ENCODE measurements around the gene CEACAM5. TPM values are rescaled to one million over a fixed set of nuclear protein-coding genes. Genes with fewer than 3 reads are reported as not detected.
"Not testable (repeated sequence)": the region's sequence is repeated elsewhere in the genome, so short reads cannot be mapped to it uniquely, and the experiment has no call there.

CEACAM5 gene
- total RNA-seq, 2 experiments from 2014 or later: not detected

DNA sequence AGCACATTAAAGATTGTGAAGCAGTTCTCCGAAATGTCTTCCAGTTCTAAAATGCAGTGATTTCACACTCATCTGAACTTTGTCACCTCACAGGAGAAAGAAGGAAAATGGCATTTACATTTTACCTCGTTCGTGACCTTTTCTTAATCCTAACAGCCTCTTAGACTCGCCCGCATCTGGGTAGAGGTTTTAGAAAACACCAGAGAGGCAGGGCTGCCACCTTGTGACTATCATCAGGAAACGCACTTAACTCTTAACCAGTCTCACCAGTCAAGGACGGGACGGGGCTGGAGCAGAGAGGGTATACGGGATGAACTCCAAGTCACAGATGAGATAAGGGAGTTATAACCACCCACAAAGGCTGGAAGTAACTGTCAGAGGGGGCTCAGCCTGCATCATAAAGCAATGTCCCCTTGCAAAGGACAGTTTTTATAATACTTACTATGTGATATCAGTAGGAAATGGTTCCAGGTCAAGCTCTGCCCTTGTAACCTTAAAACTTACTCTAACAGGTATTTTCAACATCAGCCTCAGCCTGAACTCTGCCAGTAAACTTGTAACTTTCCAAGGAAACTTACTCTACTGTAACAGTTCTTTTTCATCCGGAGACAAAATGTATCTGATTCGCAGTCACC is 38.3 kb downstream of the CEACAM5 start:
- intact Hi-C loops (cut with micrococcal nuclease; ENCODE audit: unreplicated experiment): loop anchor here (1.0 to 5.0 kb wide), 2 partner anchors 40 to 104 kb away; no protein-coding TSS in a partner anchor
- Histone ChIP-seq H3K36me3 (ENCODE audit: insufficient read depth, low read length) (no peaks in the 10 kb centered on the region), H3K9me2 (ENCODE audit: insufficient read depth, low read length) (no peaks in the 10 kb centered on the region), H3K79me2 (ENCODE audit: insufficient read depth, low read depth, low read length) (no peaks in the 10 kb centered on the region), H3K4me1 (ENCODE audit: insufficient read depth, low read length, poor library complexity, severe bottlenecking) (peaks cover 13% of the 10 kb centered on the region), H4K20me1 (ENCODE audit: insufficient read depth, low read length) (no peaks in the 10 kb centered on the region), H3K9me3 (ENCODE audit: low read length) (no peaks in the 10 kb centered on the region), H3K4me2 (ENCODE audit: low read length) (no peak overlapping the region), H3K27ac (ENCODE audit: low read depth, low read length, poor library complexity, severe bottlenecking) (no peak overlapping the region), H3K4me3 (ENCODE audit: low read depth, low read length, poor library complexity, severe bottlenecking) (no peak overlapping the region), H2AFZ (ENCODE audit: low read length) (no peak overlapping the region)
- ChIA-PET CTCF (ENCODE audit: unreplicated experiment) (no interaction called here), POLR2A (no interaction called here)
- BruUV-seq (replicated peaks): no TSS peak
- TF ChIP-seq, protein P1, sequence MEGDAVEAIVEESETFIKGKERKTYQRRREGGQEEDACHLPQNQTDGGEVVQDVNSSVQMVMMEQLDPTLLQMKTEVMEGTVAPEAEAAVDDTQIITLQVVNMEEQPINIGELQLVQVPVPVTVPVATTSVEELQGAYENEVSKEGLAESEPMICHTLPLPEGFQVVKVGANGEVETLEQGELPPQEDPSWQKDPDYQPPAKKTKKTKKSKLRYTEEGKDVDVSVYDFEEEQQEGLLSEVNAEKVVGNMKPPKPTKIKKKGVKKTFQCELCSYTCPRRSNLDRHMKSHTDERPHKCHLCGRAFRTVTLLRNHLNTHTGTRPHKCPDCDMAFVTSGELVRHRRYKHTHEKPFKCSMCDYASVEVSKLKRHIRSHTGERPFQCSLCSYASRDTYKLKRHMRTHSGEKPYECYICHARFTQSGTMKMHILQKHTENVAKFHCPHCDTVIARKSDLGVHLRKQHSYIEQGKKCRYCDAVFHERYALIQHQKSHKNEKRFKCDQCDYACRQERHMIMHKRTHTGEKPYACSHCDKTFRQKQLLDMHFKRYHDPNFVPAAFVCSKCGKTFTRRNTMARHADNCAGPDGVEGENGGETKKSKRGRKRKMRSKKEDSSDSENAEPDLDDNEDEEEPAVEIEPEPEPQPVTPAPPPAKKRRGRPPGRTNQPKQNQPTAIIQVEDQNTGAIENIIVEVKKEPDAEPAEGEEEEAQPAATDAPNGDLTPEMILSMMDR (conservative IDR thresholded peaks at IDR 0.05; ENCODE audit: low read length): peak; percentile 88
- TF ChIP-seq EZH2phosphoT487 (IDR thresholded peaks at IDR 0.05; ENCODE audit: borderline replicate concordance, low read depth, low read length): no peak
- DNase-seq (ENCODE audit: low spot score): peak; percentile 72

DNA sequence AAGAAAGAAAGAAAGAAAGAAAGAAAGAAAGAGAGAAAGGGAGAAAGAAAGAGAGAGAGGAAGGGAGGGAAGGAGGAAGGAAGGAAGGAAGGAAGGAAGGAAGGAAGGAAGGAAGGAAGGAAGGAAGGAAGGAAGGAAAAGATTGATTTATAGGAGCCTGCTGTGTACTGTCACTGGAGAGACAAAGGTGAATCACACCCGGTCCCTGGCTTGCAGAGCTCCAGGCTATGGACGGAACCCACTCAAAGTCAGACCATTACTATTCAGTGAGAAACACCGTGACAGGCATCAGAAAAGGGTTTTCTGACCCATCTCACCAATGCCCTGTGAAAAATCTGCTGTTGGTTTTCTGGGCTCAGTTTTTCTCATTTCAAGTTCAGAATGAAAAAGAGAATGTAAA is 39.6 kb downstream of the CEACAM5 start:
- DNase-seq (ENCODE audit: low spot score): no peak
- no peaks in the 10 kb centered on the region for H3K79me2 ChIP-seq (ENCODE audit: insufficient read depth, low read depth, low read length)
- TF ChIP-seq, protein P1 (conservative IDR thresholded peaks at IDR 0.05; ENCODE audit: low read length): no peak
- no peak for TF ChIP-seq EZH2phosphoT487 (IDR thresholded peaks at IDR 0.05; ENCODE audit: borderline replicate concordance, low read depth, low read length)
- no peaks in the 10 kb centered on the region for H3K9me2 ChIP-seq (ENCODE audit: insufficient read depth, low read length)
- no peaks in the 10 kb centered on the region for H3K36me3 ChIP-seq (ENCODE audit: insufficient read depth, low read length)
- POLR2A ChIA-PET: no interaction called here
- CTCF ChIA-PET (ENCODE audit: unreplicated experiment): no interaction called here
- H4K20me1 ChIP-seq (ENCODE audit: insufficient read depth, low read length): no peaks in the 10 kb centered on the region
- H3K27ac ChIP-seq (ENCODE audit: low read depth, low read length, poor library complexity, severe bottlenecking): no peak overlapping the region
- BruUV-seq (replicated peaks): no TSS peak
- intact Hi-C loops (cut with micrococcal nuclease; ENCODE audit: unreplicated experiment): loop anchor here (5.0 kb wide), 1 partner anchor 106 kb away; no protein-coding TSS in a partner anchor
- H3K4me3 ChIP-seq (ENCODE audit: low read depth, low read length, poor library complexity, severe bottlenecking): no peak overlapping the region
- H3K9me3 ChIP-seq (ENCODE audit: low read length): no peaks in the 10 kb centered on the region
- H3K4me1 ChIP-seq (ENCODE audit: insufficient read depth, low read length, poor library complexity, severe bottlenecking): peaks cover 13% of the 10 kb centered on the region
- no peak overlapping the region for H3K4me2 ChIP-seq (ENCODE audit: low read length)
- H2AFZ ChIP-seq (ENCODE audit: low read length): no peak overlapping the region

DNA sequence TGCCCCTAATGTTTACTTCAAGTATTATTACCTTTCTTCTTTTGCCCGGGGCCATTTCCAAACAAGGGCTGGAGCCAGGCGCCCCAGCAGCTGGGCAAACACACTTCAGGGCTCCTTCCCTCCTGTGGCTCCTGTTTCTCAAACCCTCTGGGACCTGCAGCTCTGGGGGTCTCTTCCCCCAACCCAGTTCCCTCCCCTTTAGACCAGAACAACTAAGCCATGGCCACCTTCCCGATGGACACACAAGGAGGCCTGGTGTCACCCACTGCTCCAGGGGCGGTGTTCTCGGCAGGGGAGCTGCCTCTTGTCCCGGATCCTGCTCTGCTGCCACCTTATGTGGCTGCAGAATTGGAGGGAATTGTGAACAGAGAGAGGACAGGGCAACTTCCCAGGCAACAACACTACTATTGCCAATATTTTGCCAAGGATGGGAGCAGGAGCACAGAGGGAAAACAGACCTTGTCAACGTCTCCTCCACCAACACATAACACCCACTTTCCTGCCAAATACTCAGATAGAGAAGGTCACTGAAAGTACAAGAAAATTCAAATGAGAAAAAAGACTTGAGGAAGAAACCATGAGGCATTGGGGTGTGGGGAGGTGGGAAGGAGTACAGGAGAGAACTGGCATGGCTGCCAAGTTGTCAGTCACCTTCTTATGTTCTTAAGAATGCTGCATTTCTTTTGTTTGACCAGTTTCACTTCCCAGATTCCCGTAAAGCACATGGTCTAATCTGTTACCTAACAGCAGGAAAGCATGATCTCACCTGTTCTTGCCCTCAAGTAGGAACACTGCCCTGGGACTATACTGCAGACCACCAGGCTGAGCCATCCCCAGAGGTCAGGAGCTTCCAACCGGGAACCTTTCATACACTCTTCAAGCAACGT is 42.1 kb downstream of the CEACAM5 start:
- H3K9me2 ChIP-seq (ENCODE audit: insufficient read depth, low read length); H3K27ac ChIP-seq (ENCODE audit: low read depth, low read length, poor library complexity, severe bottlenecking); H4K20me1 ChIP-seq (ENCODE audit: insufficient read depth, low read length); CTCF ChIA-PET (ENCODE audit: unreplicated experiment); H2AFZ ChIP-seq (ENCODE audit: low read length); H3K79me2 ChIP-seq (ENCODE audit: insufficient read depth, low read depth, low read length); H3K4me3 ChIP-seq (ENCODE audit: low read depth, low read length, poor library complexity, severe bottlenecking); H3K4me2 ChIP-seq (ENCODE audit: low read length); DNase-seq (ENCODE audit: low spot score); intact Hi-C loops (cut with micrococcal nuclease; ENCODE audit: unreplicated experiment); H3K36me3 ChIP-seq (ENCODE audit: insufficient read depth, low read length); H3K4me1 ChIP-seq (ENCODE audit: insufficient read depth, low read length, poor library complexity, severe bottlenecking); BruUV-seq (replicated peaks); H3K9me3 ChIP-seq (ENCODE audit: low read length): not testable (repeated sequence)
- POLR2A ChIA-PET: interaction anchor here (1.1 kb wide), 1 partner anchor 34 kb away, joined by 3 read pairs; no protein-coding TSS in a partner anchor

Data from OCI-LY7 (cell line).